Measurements from ENCODE around the gene KLK10. TPM values are rescaled to one million over a fixed set of nuclear protein-coding genes. Genes with fewer than 3 reads are reported as not detected.

Gene KLK10
- not detected for total RNA-seq

DNA sequence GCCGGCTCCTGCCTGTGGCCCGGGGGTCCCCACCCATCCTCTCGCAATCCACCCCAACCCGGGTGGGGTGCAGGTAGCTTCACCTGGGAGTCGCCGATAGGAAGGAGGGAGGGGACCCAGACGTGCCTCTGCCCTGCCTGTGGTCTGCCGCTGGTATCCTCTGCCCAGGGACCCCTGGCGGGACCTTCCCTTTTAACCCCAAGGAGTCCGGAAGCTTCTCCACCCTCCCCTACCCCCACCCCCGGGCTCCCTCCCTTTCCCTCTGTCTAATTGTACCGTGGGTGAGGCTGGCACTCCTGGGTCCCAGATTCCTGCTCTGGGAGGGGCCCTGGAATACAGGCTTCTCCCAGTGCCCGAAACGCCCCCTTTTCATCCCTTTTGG, at the start of gene KLK10:
Gene KLK10, minus strand, starts transcription at position 166 of the 382 bp plus-strand sequence. CDS start 579 bp downstream, outside the sequence.
- CTCF ChIA-PET: interaction anchor here (4.3 kb wide), 1 partner anchor 76 kb away, joined by 19 read pairs; no protein-coding TSS in a partner anchor
- peak within 1 kb of the TSS; percentile 17 for H3K4me3 Mint-ChIP-seq

GRCh38 chr19:51066393-51067186, 47.1 kb upstream of the KLK10 start:
- no peak overlapping the region for H3K4me3 Mint-ChIP-seq
- H3K9me3 Mint-ChIP-seq (ENCODE audit: low read depth): no peaks in the 10 kb centered on the region
- no peaks in the 10 kb centered on the region for H3K36me3 Mint-ChIP-seq
- peaks cover 27% of the 10 kb centered on the region for H3K27me3 Mint-ChIP-seq
- DNase-seq (no peak), ATAC-seq (no peak)
- H3K4me1 Mint-ChIP-seq: peaks cover 1% of the 10 kb centered on the region
- no peak overlapping the region for H3K27ac Mint-ChIP-seq
- CTCF ChIA-PET: no interaction called here

More for the DNA sequence above, at the start of gene KLK10:
- Mint-ChIP-seq H3K27me3 (peaks cover 50% of the 10 kb centered on the region), H3K27ac (no peak within 1 kb of the TSS), H3K36me3 (peaks cover 3% of the 10 kb centered on the region), H3K9me3 (ENCODE audit: low read depth) (no peaks in the 10 kb centered on the region), H3K4me1 (peaks cover 13% of the 10 kb centered on the region)
- ATAC-seq: no peak
- no peak for DNase-seq

GRCh38 chr19:51065221-51065960, 45.9 kb upstream of the KLK10 start:
- no peak overlapping the region for H3K4me3 Mint-ChIP-seq
- no peak for ATAC-seq

GRCh38 chr19:51064534-51065220, 45.2 kb upstream of the KLK10 start, which contains the start of gene KLK13:
Gene KLK13 (minus strand): TSS chr19:51065092. CDS start chr19:51065067, 25 bp downstream.
- CTCF ChIA-PET: no interaction called here
- no peaks in the 10 kb centered on the region for H3K36me3 Mint-ChIP-seq
- ATAC-seq (no peak), DNase-seq (no peak)
- H3K4me3 Mint-ChIP-seq: no peak within 1 kb of the TSS
- H3K9me3 Mint-ChIP-seq (ENCODE audit: low read depth): no peaks in the 10 kb centered on the region
- H3K27me3 Mint-ChIP-seq: peaks cover 35% of the 10 kb centered on the region
- H3K4me1 Mint-ChIP-seq: peaks cover 1% of the 10 kb centered on the region
- no peak within 1 kb of the TSS for H3K27ac Mint-ChIP-seq

More at GRCh38 chr19:51065221-51065960, 45.9 kb upstream of the KLK10 start:
- DNase-seq: no peak
- CTCF ChIA-PET: no interaction called here
- H3K4me1 Mint-ChIP-seq: peaks cover 1% of the 10 kb centered on the region
- H3K9me3 Mint-ChIP-seq (ENCODE audit: low read depth): no peaks in the 10 kb centered on the region
- peaks cover 35% of the 10 kb centered on the region for H3K27me3 Mint-ChIP-seq
- H3K27ac Mint-ChIP-seq: no peak overlapping the region
- no peaks in the 10 kb centered on the region for H3K36me3 Mint-ChIP-seq

DNA sequence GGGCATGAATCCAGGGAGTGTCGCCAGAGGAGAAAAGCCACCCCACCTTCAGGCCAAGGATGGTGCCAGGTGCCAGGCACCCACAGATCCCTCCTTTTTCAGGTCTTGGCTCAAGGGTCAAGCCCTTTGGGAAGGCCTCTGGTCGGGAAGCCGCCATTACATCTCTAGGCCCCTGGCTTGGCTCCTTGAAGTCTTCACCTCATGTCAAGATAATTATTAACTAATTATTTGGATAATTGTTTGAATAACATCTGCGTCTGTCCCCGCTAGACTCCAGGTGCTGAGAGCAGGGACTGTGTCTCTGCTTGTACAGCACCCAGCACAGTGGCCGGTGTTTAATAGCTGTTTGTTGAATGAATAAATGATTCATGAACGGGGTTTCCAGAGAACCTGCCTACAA, 44.2 kb upstream of the KLK10 start:
- H3K27me3 Mint-ChIP-seq: peaks cover 38% of the 10 kb centered on the region
- H3K36me3 Mint-ChIP-seq: no peaks in the 10 kb centered on the region
- ATAC-seq (no peak), DNase-seq (no peak)
- peaks cover 1% of the 10 kb centered on the region for H3K4me1 Mint-ChIP-seq
- no peak overlapping the region for H3K4me3 Mint-ChIP-seq
- CTCF ChIA-PET: interaction anchor here (1.4 kb wide), 1 partner anchor 11 kb away, joined by 3 read pairs; no protein-coding TSS in a partner anchor
- no peaks in the 10 kb centered on the region for H3K9me3 Mint-ChIP-seq (ENCODE audit: low read depth)
- no peak overlapping the region for H3K27ac Mint-ChIP-seq

- peaks cover 36% of the 10 kb centered on the region for H3K27me3 Mint-ChIP-seq
- ATAC-seq: no peak
- CTCF ChIA-PET: no interaction called here
- H3K36me3 Mint-ChIP-seq: no peaks in the 10 kb centered on the region
- no peak overlapping the region for H3K4me3 Mint-ChIP-seq
- no peak overlapping the region for H3K27ac Mint-ChIP-seq
- no peak for DNase-seq
- H3K4me1 Mint-ChIP-seq: peaks cover 1% of the 10 kb centered on the region
- H3K9me3 Mint-ChIP-seq (ENCODE audit: low read depth): no peaks in the 10 kb centered on the region
These were observed 41.5 kb upstream of the KLK10 start for GRCh38 chr19:51060973-51061372.

- H3K27ac Mint-ChIP-seq: no peak overlapping the region
- H3K9me3 Mint-ChIP-seq (ENCODE audit: low read depth): no peaks in the 10 kb centered on the region
- no peaks in the 10 kb centered on the region for H3K36me3 Mint-ChIP-seq
- no peak overlapping the region for H3K4me3 Mint-ChIP-seq
- DNase-seq (no peak), ATAC-seq (no peak)
- H3K4me1 Mint-ChIP-seq: peaks cover 1% of the 10 kb centered on the region
- peaks cover 32% of the 10 kb centered on the region for H3K27me3 Mint-ChIP-seq
- CTCF ChIA-PET: no interaction called here
These were observed 40.8 kb upstream of the KLK10 start for GRCh38 chr19:51060336-51060735.

DNA sequence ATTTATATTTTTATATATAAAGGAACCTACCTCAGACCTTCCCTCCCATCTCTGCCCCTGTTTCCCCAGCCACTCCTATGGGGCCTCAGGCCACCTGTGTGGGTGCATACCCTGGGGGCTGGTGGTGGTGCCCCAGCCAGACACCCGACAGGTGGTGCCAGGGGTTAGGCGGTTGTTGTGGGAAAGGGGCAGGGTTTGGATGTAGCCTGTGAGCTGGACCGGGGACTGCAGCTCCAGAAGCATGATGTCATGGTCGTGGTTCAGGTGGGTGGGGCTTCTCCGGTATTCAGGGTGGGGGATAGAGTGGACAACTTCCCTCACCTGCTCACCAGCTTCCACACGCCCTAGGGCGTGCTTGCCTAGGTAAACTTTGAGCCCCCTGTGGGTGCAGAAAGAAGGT, 40.2 kb upstream of the KLK10 start:
- Mint-ChIP-seq H3K36me3 (no peaks in the 10 kb centered on the region), H3K27ac (no peak overlapping the region), H3K27me3 (peaks cover 29% of the 10 kb centered on the region), H3K4me1 (no peaks in the 10 kb centered on the region), H3K9me3 (ENCODE audit: low read depth) (no peaks in the 10 kb centered on the region), H3K4me3 (no peak overlapping the region)
- ATAC-seq (no peak), DNase-seq (no peak)
- CTCF ChIA-PET: no interaction called here

GRCh38 chr19:51055866-51056265, 36.4 kb upstream of the KLK10 start:
- Mint-ChIP-seq H3K9me3 (ENCODE audit: low read depth) (no peaks in the 10 kb centered on the region), H3K36me3 (no peaks in the 10 kb centered on the region), H3K27ac (no peak overlapping the region), H3K4me1 (no peaks in the 10 kb centered on the region), H3K27me3 (peaks cover 26% of the 10 kb centered on the region), H3K4me3 (no peak overlapping the region)
- ATAC-seq (no peak), DNase-seq (no peak)
- CTCF ChIA-PET: no interaction called here

- ATAC-seq (no peak), DNase-seq (no peak)
- CTCF ChIA-PET: no interaction called here
- Mint-ChIP-seq H3K36me3 (no peaks in the 10 kb centered on the region), H3K27me3 (peaks cover 18% of the 10 kb centered on the region), H3K4me3 (no peak overlapping the region), H3K27ac (no peak overlapping the region), H3K4me1 (no peaks in the 10 kb centered on the region), H3K9me3 (ENCODE audit: low read depth) (no peaks in the 10 kb centered on the region)
These were observed 27.5 kb upstream of the KLK10 start for GRCh38 chr19:51047031-51047335.

- ATAC-seq (no peak), DNase-seq (no peak)
- peaks cover 18% of the 10 kb centered on the region for H3K27me3 Mint-ChIP-seq
- H3K4me3 Mint-ChIP-seq: no peak overlapping the region
- CTCF ChIA-PET: no interaction called here
- H3K9me3 Mint-ChIP-seq (ENCODE audit: low read depth): no peaks in the 10 kb centered on the region
- H3K27ac Mint-ChIP-seq: no peak overlapping the region
- no peaks in the 10 kb centered on the region for H3K4me1 Mint-ChIP-seq
- no peaks in the 10 kb centered on the region for H3K36me3 Mint-ChIP-seq
These were observed 24.8 kb upstream of the KLK10 start for GRCh38 chr19:51044327-51044726.

DNA sequence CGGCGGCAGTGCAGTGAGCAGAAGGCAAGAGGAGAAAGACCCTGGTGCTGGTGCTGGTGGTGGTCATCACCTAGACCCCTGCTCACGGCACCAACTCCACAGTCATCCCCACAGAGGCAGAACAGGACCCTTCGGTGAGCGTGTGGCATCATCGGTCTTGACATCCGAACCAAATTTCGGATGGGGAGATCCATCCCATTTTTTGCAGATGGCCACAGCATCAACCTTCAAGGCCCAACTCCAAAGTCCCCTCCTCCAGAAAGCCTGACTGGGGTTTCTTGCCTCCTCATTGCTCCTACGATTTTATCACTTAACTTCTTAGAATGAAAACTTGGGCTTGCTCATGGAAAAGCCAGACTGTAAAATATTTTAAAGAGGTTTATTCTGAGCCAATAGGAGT, 24.0 kb upstream of the KLK10 start:
- CTCF ChIA-PET: no interaction called here
- DNase-seq: no peak
- H3K4me3 Mint-ChIP-seq: no peak overlapping the region
- no peaks in the 10 kb centered on the region for H3K4me1 Mint-ChIP-seq
- H3K36me3 Mint-ChIP-seq: no peaks in the 10 kb centered on the region
- ATAC-seq: no peak
- H3K27me3 Mint-ChIP-seq: peaks cover 16% of the 10 kb centered on the region
- no peak overlapping the region for H3K27ac Mint-ChIP-seq
- H3K9me3 Mint-ChIP-seq (ENCODE audit: low read depth): no peaks in the 10 kb centered on the region

DNA sequence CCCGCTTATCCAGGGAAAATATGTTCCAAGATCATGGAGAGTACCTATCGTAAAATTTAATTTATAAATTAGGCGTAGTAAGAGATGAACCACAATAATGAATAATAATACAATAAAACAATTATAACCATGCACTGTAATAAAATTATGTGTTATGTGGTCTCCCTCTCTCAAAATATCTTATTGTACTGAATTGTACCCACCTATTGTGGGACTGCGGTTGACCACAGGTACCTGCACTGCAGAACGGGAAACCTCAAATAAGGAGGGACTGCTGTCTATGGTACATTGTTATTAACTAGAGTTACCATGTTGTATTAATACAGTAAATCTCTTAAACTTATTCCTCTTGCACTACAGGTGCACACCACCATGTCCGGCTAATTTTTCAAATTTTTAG, 20.6 kb upstream of the KLK10 start:
- CTCF ChIA-PET: no interaction called here

More for the DNA sequence above, 20.6 kb upstream of the KLK10 start:
- Mint-ChIP-seq H3K9me3 (ENCODE audit: low read depth) (no peaks in the 10 kb centered on the region), H3K27ac (no peak overlapping the region), H3K4me1 (no peaks in the 10 kb centered on the region), H3K36me3 (no peaks in the 10 kb centered on the region), H3K4me3 (no peak overlapping the region), H3K27me3 (peaks cover 2% of the 10 kb centered on the region)
- DNase-seq: no peak
- no peak for ATAC-seq
